Vagina (tissue), 2 donors: Measurements from ENCODE around the gene INSYN2A. TPM values are rescaled to one million over a fixed set of nuclear protein-coding genes. Genes with fewer than 3 reads are reported as not detected.

ENCODE experiments used
- DNase-seq, 2 donors: peaks; one replicate each; pipeline ENCODE4 v3.0.0-alpha.2; 2017; ENCODE audit errors: extremely low spot score in 2 of 2
- H3K27ac ChIP-seq: fragments of 200-600 bp; sonication (generic); one replicate; pipeline ENCODE4 v1.5.1; 2019
- H3K27me3 ChIP-seq: fragments of 200-600 bp; sonication (generic); one replicate; pipeline ENCODE4 v1.5.1; 2019
- H3K36me3 ChIP-seq, 2 donors: fragments of 200-600 bp; sonication (generic); one replicate each; pipeline ENCODE4 v1.5.1; 2017 to 2019
- H3K4me1 ChIP-seq: fragments of 200-600 bp; sonication (generic); one replicate; pipeline ENCODE4 v1.5.1; 2019
- H3K4me3 ChIP-seq, 2 donors: fragments of 200-600 bp; sonication (generic); 1 replicate in 1 of 2; 2 replicates in 1 of 2; pipeline ENCODE4 v1.5.1; 2016 to 2019
- H3K9me3 ChIP-seq: fragments of 200-600 bp; sonication (generic); one replicate; pipeline ENCODE4 v1.5.1; 2019
- CTCF ChIP-seq, 3 experiments: fragments of 450-650 bp in 2 of 3; fragments of 200-600 bp in 1 of 3; sonication (generic) in 1 of 3; IDR thresholded peaks; one replicate each; pipeline ENCODE4 v1.5.1; 2017 to 2019; ENCODE audit warnings: antibody characterized with exemption in 3 of 3, mild to moderate bottlenecking in 2 of 3, moderate library complexity in 2 of 3
- POLR2A ChIP-seq, 2 donors: fragments of 450-650 bp; IDR thresholded peaks; one replicate each; pipeline ENCODE4 v1.6.1; 2017; ENCODE audit warnings: antibody characterized with exemption in 2 of 2, mild to moderate bottlenecking in 2 of 2, moderate library complexity in 2 of 2
- POLR2AphosphoS5 ChIP-seq, 2 donors: sonication (generic); formaldehyde crosslinking; IDR thresholded peaks; one replicate each; pipeline ENCODE4 v1.9.0; 2017; ENCODE audit warnings: antibody characterized with exemption in 2 of 2, mild to moderate bottlenecking in 2 of 2, low read depth in 1 of 2; ENCODE audit not compliant: insufficient read depth in 1 of 2
- intact Hi-C: fragments of 100-400 bp; cut with DNase I; formaldehyde crosslinking; loops from one replicate; pipeline ENCODE4 v1.15.1; 2023
- total RNA-seq: library from RNA; depleted of rRNA; stranded (reverse); fragments of >200 nt; gene quantifications from one replicate; pipeline ENCODE4 v1.2.3, GENCODE V29; 2016

The INSYN2A gene
- total RNA-seq, 1 donor from 2014 or later, result 0.25 TPM

GRCh38 chr10:127210936-127211466 lies 14.6 kb upstream of the INSYN2A start:
- no peaks in the 10 kb centered on the region for H3K36me3 ChIP-seq
- DNase-seq, result no peak
- H3K4me3 ChIP-seq, result no peak overlapping the region
- H3K27me3 ChIP-seq, result no peaks in the 10 kb centered on the region
- no peaks in the 10 kb centered on the region for H3K4me1 ChIP-seq
- H3K27ac ChIP-seq, result no peak overlapping the region
- no peaks in the 10 kb centered on the region for H3K9me3 ChIP-seq
- intact Hi-C loops, result no loop called here
- TF ChIP-seq POLR2A (IDR thresholded peaks at IDR 0.05), result no peak
- TF ChIP-seq CTCF (IDR thresholded peaks at IDR 0.05), result no peak
- no peak for TF ChIP-seq POLR2AphosphoS5 (IDR thresholded peaks at IDR 0.05; ENCODE audit: insufficient read depth in 1 of 2, low read depth in 1 of 2)

GRCh38 chr10:127207081-127207480 lies 10.7 kb upstream of the INSYN2A start:
- Histone ChIP-seq H3K4me1 (no peaks in the 10 kb centered on the region), H3K4me3 (no peak overlapping the region), H3K36me3 (no peaks in the 10 kb centered on the region), H3K27me3 (no peaks in the 10 kb centered on the region), H3K9me3 (no peaks in the 10 kb centered on the region), H3K27ac (no peak overlapping the region)
- DNase-seq, result no peak
- intact Hi-C loops, result no loop called here
- TF ChIP-seq POLR2AphosphoS5 (IDR thresholded peaks at IDR 0.05; ENCODE audit: insufficient read depth in 1 of 2, low read depth in 1 of 2), result no peak
- no peak for TF ChIP-seq POLR2A (IDR thresholded peaks at IDR 0.05)
- TF ChIP-seq CTCF (IDR thresholded peaks at IDR 0.05), result no peak

- intact Hi-C loops, result no loop called here
- H3K36me3 ChIP-seq, result no peaks in the 10 kb centered on the region
- no peaks in the 10 kb centered on the region for H3K9me3 ChIP-seq
- H3K4me1 ChIP-seq, result no peaks in the 10 kb centered on the region
- no peak overlapping the region for H3K4me3 ChIP-seq
- no peak for DNase-seq
- TF ChIP-seq CTCF (IDR thresholded peaks at IDR 0.05) (no peak), POLR2A (IDR thresholded peaks at IDR 0.05) (no peak), POLR2AphosphoS5 (IDR thresholded peaks at IDR 0.05; ENCODE audit: insufficient read depth in 1 of 2, low read depth in 1 of 2) (no peak)
- H3K27ac ChIP-seq, result no peak overlapping the region
- no peaks in the 10 kb centered on the region for H3K27me3 ChIP-seq
Observed at GRCh38 chr10:127203067-127203466, 6.7 kb upstream of the INSYN2A start.

- H3K27ac ChIP-seq, result no peak overlapping the region
- no peaks in the 10 kb centered on the region for H3K36me3 ChIP-seq
- no peak for TF ChIP-seq POLR2A (IDR thresholded peaks at IDR 0.05)
- TF ChIP-seq CTCF (IDR thresholded peaks at IDR 0.05), result no peak
- no peak for TF ChIP-seq POLR2AphosphoS5 (IDR thresholded peaks at IDR 0.05; ENCODE audit: insufficient read depth in 1 of 2, low read depth in 1 of 2)
- no peak for DNase-seq
- H3K9me3 ChIP-seq, result no peaks in the 10 kb centered on the region
- H3K4me3 ChIP-seq, result no peak overlapping the region
- intact Hi-C loops, result no loop called here
- no peaks in the 10 kb centered on the region for H3K27me3 ChIP-seq
- H3K4me1 ChIP-seq, result peaks cover 2% of the 10 kb centered on the region
Observed at GRCh38 chr10:127200646-127201045, 4.3 kb upstream of the INSYN2A start.

- Histone ChIP-seq H3K4me1 (peaks cover 18% of the 10 kb centered on the region), H3K9me3 (no peaks in the 10 kb centered on the region), H3K27me3 (no peaks in the 10 kb centered on the region), H3K36me3 (no peaks in the 10 kb centered on the region), H3K27ac (no peak overlapping the region), H3K4me3 (no peak overlapping the region)
- no peak for DNase-seq
- TF ChIP-seq POLR2AphosphoS5 (IDR thresholded peaks at IDR 0.05; ENCODE audit: insufficient read depth in 1 of 2, low read depth in 1 of 2) (no peak), CTCF (IDR thresholded peaks at IDR 0.05) (no peak)
- intact Hi-C loops, result no loop called here
Observed at GRCh38 chr10:127198721-127199120, 2.3 kb upstream of the INSYN2A start.
